ENCODE results near the gene RUNX3. TPM values are rescaled to one million over a fixed set of nuclear protein-coding genes. Genes with fewer than 3 reads are reported as not detected.

The RUNX3 gene
- total RNA-seq, 1 experiment from 2014 or later, result 1.5 TPM

GRCh38 chr1:24918995-24919605 is 11.0 kb downstream of the RUNX3 start (continued):
- TF ChIP-seq ZBTB43 (CRISPR knock-in tag; IDR thresholded peaks at IDR 0.05), result no peak

- no peaks in the 10 kb centered on the region for H3K9me3 Mint-ChIP-seq
- TF ChIP-seq FOXP4 (CRISPR knock-in tag; IDR thresholded peaks at IDR 0.05) (no peak), ZNF423 (CRISPR knock-in tag; IDR thresholded peaks at IDR 0.05) (no peak), ZNF416 (CRISPR knock-in tag; IDR thresholded peaks at IDR 0.05) (no peak), FOXK1 (CRISPR knock-in tag; IDR thresholded peaks at IDR 0.05) (no peak), TP53 (CRISPR knock-in tag; IDR thresholded peaks at IDR 0.05) (no peak), ARID4B (CRISPR knock-in tag; IDR thresholded peaks at IDR 0.05; ENCODE audit: borderline replicate concordance) (no peak), CTCF (IDR thresholded peaks at IDR 0.05) (no peak), HMGXB4 (CRISPR knock-in tag; IDR thresholded peaks at IDR 0.05) (no peak), OVOL2 (CRISPR knock-in tag; IDR thresholded peaks at IDR 0.05; ENCODE audit: borderline replicate concordance) (no peak), E2F5 (CRISPR knock-in tag; IDR thresholded peaks at IDR 0.05) (no peak), CREM (CRISPR knock-in tag; IDR thresholded peaks at IDR 0.05) (no peak)
- DNase-seq (ENCODE audit: low spot score) (no peak), ATAC-seq (no peak)
- no peak overlapping the region for H3K4me3 Mint-ChIP-seq
- H3K36me3 Mint-ChIP-seq, result no peaks in the 10 kb centered on the region
- H3K4me1 Mint-ChIP-seq, result peaks cover 8% of the 10 kb centered on the region
- ChIA-PET CTCF (interaction anchor here (1.0 to 1.3 kb wide), 4 partner anchors 9 to 183 kb away, joined by 3 to 4 read pairs (median 4); no protein-coding TSS in a partner anchor), POLR2A (no interaction called here)
- H3K27me3 Mint-ChIP-seq (ENCODE audit: low read depth), result no peaks in the 10 kb centered on the region
- H3K27ac Mint-ChIP-seq, result no peak overlapping the region
These were observed 11.7 kb downstream of the RUNX3 start for GRCh38 chr1:24918370-24918769.

Data from WTC11 (cell line).